ENCODE measurements around the gene GADD45B.

- TF ChIP-seq POLR2AphosphoS5 (IDR thresholded peaks at IDR 0.05; ENCODE audit: low read depth, low read length) (no peak), CTCF (IDR thresholded peaks at IDR 0.05) (no peak), SIN3A (IDR thresholded peaks at IDR 0.05; ENCODE audit: borderline replicate concordance, insufficient read depth, low read depth, low read length) (no peak), REST (IDR thresholded peaks at IDR 0.05; ENCODE audit: insufficient read depth in 1 of 2, low read depth in 2 of 2, low read length in 1 of 2) (no peak)
Observed at GRCh38 chr19:2494084-2494446, 18.1 kb downstream of the GADD45B start.

Data from Panc1 (cell line).